ENCODE measurements around the gene CTDSP2.
"Not testable (repeated sequence)": the region's sequence is repeated elsewhere in the genome, so short reads cannot be mapped to it uniquely, and the experiment has no call there.

The CTDSP2 gene

DNA sequence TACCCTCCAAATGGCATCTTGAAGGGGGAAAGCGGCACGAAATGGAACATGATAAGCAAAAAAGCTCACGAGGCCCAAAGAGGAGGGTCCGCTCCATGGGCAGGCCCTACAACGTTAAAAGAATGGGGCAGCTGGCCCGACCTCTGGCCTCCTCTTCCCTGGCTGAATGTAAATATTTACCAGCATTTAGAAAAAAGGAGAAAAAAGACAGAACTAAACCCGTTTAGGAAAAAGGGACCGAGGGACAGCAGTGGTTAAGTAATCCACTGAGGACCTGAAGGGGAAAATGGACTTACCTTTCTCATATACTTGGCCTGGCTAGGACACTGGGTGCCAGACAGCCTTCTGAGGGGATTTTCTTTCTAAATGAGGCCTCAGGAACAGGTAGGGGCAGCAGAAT lies 26.4 kb downstream of the CTDSP2 start:
- H3K27ac ChIP-seq; DNase-seq (ENCODE audit: low read depth, low spot score): not testable (repeated sequence)

DNA sequence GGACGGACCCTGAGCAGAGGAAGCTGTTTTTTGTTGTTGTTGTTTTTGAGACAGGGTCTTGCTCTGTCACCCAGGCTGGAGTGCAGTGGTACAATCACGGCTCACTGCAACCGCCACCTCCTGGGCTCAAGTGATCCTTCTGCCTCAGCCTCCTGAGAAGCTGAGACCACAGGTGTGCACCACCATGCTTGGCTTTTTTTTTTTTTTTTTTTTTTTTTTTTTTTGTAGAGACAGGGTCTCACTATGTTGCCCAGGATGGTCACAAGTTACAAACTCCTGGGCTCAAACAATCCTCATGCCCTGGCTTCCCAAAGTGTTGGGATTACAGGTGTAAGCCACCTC lies 28.6 kb downstream of the CTDSP2 start:
- not testable (repeated sequence) for H3K27ac ChIP-seq; DNase-seq (ENCODE audit: low read depth, low spot score)

DNA sequence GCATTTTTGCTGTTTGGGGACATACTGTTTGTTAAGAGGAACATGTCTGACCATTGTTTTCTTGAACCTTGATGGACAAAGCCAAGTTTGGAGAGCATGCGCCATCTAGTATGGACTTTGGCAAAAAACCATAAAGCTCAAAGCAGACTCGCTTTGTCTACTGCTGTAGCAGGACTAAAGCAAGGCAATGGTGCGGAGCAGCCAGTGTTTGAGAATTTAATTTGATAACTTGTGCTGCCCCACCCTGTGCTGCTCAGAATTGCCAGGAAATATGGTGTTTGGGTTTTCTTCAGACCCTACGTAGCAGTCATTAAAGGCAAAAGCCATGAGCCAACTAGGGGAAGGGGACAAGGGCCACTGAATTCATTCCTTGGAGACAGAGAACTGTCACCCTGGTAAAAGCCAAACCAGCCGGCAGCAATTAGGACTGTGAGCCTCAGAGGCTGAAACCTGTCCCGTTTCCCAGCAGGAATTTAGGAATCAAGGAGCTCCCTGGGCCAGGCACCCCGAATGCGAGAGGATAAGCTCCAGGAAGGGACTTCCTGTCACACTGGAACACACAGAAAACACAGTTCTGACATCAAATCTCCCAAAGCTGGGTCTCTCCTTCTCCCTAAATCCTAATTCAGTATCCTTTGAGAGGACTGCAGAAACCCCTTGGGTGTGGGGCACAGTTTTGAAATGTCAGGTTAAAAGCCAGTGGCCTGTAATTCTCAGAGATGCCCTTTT lies 29.1 kb downstream of the CTDSP2 start:
- H3K27ac ChIP-seq = no peak overlapping the region
- no peak for DNase-seq (ENCODE audit: low read depth, low spot score)

DNA sequence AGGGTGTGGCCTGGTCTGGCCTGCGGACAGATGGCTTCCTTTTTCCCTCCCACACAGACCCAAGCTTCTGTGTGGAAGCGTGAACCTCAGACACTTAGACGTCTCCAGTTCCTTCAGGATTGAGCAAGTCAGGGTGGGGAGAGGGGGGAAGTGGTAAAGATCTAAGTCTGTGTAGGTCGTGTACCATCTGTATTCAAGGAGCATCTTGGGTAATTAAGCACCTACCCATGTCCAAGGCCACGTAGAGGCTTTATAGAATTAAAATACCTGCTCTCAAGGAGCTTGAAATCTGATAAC lies 29.7 kb downstream of the CTDSP2 start:
- no peak for DNase-seq (ENCODE audit: low read depth, low spot score)
- H3K27ac ChIP-seq = no peak overlapping the region

DNA sequence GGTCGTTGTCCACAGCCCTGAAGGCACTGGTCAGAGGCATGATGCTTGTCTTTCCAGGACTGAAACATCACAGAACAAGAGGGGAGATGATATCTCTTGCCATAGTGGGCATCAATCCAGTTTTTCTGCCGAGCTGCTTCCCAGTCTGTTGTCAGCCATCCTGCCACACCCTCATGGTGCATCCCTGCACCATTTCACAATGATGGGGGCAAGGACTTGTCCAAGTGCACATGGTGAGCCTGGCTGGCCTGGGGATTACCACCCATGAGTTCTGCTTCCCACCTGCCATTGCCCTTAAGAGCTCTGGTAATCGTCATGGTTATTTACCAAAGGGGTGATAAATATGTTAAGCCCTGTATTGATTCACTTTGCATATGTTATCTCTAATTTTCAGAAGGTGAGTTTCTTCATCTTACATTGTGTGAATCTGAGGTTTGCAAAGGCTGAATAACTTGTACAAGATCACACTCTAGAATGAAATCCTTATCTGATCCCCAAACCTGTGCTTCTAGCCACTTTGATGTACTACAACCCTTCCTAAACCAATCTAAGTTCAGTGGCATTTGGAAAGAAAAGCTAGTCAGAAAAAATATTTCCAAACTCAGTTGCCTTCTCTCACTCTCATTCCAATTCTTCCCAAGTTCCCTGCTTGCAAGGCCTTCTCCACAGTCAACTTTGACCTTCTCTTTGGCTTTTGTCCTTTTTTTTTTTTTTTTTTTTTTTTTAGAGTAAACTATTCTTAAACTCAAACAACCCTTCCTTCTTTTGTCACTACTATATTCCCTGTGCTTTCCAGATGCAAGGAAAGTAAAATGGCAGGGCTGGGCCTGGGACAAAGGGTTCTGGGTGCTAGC lies 30.3 kb downstream of the CTDSP2 start:
- H3K27ac ChIP-seq = no peak overlapping the region
- no peak for DNase-seq (ENCODE audit: low read depth, low spot score)

DNA sequence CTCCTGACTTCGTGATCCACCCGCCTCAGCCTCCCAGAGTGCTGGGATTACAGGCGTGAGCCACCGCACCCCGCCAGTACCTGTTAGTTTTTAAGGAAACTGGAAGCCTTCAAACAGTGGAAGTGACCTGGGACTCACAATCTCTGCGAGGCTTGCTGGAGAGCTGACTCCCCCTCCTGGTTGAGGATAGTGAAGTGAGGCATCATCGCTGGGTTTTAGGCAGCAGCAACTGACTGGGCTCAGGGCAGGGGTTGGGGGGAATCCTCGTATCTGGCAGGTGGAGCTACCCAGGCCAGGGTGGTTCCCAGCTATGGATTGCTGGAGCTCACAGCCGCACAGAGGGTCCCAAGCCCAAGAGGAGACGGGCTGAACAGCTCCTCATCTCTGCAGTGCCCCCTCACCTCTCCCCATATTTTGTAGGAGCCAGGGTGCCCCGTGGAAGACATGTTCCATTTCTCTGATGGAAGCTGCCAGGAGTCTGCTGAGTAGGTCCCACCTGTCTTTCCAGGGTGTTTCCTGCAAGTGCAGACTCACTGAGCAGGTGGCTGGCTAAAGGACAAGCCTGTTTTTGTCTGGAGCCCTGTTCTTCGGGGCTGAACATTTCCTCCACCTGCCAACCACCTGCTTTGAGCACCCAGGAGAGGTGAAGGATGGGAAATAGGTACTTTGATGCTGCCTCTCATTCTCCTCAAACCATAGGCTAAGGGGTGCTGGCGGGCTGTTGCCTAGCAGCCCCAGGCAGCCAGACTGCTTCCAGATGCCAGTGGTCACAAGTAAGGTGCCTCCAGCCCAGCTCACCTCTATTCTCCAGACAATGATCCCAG lies 31.1 kb downstream of the CTDSP2 start:
- no peak overlapping the region for H3K27ac ChIP-seq
- DNase-seq (ENCODE audit: low read depth, low spot score) = no peak

DNA sequence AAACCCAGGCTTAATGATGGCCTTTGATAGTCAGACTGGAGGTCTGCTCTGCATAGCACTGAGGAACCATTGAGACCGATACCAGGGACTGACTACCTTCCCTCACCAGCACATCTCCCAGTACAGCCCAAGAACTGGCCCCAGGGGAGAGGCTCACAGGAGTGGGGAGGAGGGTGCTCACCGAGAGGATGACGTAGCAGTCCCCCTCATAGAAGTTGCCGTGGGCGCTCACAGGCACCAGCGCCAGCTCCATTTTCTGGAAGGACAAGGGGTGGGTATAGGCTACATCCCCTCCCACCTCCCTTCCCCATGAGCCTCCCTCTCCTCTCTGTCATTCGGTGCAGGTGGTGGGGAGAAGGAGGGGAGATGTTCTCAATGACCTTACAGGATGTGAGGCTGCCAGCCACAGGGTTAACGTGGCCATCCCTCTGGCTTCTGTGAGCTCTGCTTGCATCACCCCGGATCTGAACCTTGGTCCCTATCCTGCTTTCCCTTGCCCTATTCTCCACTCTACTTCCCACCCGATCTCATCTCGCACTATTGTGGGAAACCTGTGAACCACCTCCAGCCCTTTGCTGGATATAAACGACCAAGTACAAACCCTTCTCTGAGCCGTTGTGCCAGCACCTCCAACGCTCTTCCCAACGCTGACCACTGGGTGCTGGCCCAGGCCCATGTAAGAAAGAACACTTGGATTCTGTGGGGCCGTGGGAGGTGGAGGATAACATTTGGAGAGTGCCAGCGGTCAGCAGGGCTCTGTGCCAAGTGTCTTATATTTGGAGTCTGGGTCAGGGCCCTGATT lies 32.4 kb downstream of the CTDSP2 start:
- no peak for DNase-seq (ENCODE audit: low read depth, low spot score)
- H3K27ac ChIP-seq = no peak overlapping the region

DNA sequence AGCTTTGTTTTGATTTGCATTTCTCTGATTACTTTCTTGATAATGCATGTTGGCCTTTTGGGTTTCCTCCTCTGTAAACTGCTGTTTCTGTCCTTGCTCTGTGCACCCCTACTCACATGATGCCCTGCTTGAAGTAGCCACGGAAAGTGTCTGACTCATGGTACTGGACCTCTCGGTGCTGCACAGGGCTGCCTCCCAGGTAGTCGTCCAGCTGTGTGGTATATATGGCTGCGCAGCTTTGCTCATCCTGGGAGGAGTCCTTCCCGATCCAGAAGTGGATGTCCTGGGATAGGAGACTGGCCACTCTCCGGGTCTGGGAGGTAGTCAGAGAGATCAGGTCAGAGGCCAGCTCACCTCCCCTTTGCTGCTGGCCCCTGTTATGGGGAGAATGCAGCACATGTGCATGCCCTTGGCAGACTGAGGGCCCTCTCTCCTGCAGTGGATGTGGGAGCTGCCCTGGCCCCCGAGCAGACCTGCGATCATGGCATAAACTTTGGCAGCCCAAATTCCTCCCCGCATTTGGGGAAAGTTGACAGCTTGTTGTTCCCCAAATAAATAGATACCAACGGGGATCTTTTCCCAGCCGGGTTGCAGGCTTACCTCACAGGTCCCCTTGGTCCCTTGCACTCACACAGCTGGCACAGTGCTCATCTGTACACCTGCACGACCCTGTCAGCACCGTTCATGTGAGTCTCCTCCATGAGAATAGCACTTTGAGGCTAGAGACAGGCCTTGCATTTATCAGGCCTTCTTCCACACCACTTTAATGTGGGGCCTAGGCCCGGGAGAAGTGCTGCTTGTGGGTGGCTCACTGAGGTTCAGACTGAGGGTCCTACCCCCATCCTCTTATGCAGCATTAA lies 33.2 kb downstream of the CTDSP2 start:
- H3K27ac ChIP-seq = no peak overlapping the region
- DNase-seq (ENCODE audit: low read depth, low spot score) = no peak

DNA sequence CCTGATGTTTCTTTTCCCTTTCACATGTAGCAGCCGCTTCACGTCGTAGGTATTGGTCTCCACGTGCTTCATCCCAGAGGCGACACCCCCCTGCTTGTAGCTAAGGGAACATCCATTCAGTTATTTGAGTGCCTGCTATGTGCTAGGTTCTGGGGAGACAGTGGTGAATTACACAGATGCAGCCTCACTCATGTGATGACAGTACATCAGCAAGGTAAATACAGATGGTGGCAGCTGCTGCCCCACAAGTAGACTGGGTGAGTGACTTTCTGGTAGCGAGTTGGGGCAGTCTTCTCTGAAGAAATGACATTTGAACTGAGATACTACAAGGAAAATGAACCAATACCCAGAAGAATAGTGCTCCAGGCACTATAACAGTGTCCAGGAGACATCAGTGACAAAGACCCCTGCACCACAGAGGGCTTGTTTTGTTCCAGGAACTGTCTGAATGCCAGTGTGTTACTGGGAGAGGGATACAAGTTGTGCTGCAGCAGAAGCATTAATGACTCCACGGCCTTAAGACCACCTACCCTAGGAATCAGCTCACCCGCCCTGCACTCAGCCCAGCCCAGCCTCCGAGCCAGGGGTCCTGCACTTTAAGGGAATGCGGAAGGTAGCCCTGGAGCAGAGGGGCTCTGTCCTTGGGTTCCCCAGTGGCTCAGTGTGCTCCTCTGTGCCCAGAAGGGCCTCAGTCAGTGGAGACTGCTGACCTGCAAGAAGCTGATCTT lies 35.3 kb downstream of the CTDSP2 start:
- no peak overlapping the region for H3K27ac ChIP-seq
- DNase-seq (ENCODE audit: low read depth, low spot score) = no peak

DNA sequence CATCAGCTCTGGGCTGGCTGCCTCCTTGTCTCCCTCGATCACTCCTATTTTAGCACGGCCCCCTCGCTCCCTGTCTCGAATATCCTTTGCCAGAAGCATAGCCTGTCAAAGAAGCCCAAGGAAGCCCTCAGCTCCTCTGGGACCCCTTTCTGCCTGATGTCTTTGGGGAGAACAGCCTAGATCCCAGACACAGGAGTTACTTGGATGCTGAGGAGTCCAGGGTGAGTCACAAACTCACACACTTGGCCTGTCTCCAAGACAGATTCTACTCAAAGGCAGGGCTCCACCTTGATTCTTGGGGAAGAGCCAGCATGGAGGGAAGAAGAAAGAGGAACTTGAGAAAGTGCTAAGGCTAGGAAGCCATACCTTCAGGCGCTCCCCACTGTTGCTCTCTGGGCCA lies 36.1 kb downstream of the CTDSP2 start:
- DNase-seq (ENCODE audit: low read depth, low spot score) = peak; percentile 37
- no peak overlapping the region for H3K27ac ChIP-seq

DNA sequence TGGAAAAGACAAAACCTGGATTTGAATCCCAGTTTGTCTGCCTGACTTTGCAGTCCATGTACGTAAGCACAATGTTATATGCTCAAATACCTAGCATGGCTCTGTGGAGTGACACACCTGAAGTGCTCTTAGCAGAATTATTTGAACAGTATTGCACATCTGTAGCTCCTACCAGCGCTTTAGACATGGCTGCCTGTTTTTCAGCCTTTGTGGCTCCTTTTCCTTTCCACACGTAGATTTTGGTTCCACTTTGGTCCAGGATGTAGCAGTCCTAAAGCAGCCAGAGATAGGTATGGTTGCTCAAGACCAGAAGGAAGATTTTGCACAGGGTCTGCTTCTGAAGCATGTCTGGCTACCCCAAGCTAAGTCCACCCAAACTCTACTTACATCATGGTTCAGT lies 37.1 kb downstream of the CTDSP2 start:
- no peak overlapping the region for H3K27ac ChIP-seq
- no peak for DNase-seq (ENCODE audit: low read depth, low spot score)

DNA sequence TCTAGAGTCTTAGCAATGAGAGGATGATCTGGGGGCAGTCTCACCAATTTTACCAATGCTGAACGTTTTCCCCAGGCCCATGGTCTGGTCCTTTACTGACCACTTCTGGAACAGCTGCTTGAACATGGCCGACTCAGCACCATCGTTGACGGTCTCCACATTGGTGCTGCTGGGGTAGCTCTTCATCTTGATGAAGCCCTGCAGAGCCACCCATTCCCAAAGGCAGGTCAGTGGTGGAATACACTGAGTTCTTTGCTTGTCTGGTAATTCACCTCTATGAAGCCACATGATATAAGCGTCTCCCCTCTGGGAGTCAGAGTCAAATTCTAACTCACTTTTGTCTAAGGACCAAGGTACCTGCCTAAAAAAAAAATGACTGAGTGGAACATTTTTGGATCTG lies 38.2 kb downstream of the CTDSP2 start:
- H3K27ac ChIP-seq = no peak overlapping the region
- no peak for DNase-seq (ENCODE audit: low read depth, low spot score)

DNA sequence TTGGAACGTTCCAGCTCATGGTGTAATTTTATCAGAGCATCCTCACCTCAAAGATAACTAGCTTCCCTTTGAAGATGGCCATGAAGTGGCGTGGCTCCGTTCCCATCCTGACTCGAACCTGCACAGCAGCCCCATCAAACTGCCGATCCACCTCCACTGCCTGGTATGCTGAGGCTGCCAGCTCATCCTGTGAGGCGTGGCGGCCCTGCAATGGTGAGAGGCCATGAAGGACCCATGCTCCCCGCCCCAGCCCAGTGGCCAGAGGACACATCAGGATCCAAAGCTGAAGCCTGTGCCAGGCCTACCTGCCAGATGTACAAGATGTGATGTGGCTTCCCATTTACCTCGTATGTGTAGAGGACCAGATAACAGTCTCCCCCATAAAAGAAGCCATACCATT lies 39.2 kb downstream of the CTDSP2 start:
- H3K27ac ChIP-seq = no peak overlapping the region
- DNase-seq (ENCODE audit: low read depth, low spot score) = no peak

DNA sequence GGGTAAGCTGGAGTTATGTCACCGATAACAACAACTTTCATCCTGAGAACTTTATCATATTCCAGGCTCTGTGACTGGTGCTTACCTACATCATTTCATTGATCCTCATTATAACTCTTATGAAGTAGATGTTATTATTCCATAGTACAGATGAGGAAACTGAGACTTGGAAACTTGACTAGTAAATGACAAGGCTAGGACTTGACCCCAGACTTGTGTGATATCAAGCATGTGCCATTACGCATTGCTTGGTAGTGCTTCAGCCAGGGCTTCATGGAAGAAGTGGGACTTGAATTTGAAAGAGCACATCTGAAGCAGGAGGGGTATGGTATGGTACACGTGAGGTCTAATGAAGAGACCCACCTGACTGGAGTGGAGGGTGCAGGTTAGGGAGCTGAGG lies 39.9 kb downstream of the CTDSP2 start:
- H3K27ac ChIP-seq = no peak overlapping the region
- DNase-seq (ENCODE audit: low read depth, low spot score) = no peak

DNA sequence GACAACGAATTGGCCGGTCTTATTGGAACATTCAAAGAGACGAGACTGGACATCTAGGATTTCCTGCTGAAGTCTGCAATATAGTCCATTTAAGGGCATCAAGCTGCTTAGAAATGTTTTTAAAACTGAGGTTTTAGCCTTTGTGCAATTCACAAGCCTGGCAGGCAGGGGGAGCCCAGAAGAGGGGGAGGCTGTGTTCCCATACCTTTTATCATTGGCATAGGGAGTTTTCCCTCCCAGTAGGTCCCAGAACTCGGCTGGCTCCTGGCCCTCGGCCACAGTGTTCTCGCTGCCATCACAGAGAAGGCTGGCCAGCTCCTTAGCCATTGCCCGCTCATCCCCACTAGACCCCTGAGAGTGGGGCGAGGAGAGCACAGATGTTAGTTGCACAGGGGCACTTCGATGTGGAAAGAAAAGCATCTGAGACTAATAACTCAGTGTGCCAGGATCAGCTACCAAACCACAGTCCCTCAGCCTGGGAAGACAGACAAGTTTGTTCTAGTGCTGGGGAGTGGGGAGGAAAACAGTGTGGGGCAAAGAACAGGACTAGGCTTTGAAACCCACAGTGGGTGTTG lies 43.1 kb downstream of the CTDSP2 start:
- no peak overlapping the region for H3K27ac ChIP-seq
- no peak for DNase-seq (ENCODE audit: low read depth, low spot score)

DNA sequence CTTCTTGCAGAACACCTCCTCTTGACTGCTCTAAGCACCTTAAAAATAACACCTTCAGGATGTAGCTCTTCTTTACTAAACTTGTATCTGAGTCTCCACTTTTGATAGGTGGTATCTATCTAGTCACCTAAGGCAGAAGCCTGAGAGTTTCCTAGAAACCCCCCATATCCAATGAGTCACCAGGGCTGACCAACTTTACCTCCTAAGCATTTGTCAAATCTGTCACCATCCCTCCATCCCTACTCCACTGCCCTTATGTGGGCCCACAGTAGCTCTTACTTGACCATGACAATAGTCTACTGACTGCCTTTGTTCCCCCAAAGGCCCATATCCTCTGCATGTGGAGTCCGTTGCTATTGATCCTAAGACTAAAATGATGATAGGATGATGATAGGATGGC lies 43.9 kb downstream of the CTDSP2 start:
- no peak for DNase-seq (ENCODE audit: low read depth, low spot score)
- no peak overlapping the region for H3K27ac ChIP-seq

DNA sequence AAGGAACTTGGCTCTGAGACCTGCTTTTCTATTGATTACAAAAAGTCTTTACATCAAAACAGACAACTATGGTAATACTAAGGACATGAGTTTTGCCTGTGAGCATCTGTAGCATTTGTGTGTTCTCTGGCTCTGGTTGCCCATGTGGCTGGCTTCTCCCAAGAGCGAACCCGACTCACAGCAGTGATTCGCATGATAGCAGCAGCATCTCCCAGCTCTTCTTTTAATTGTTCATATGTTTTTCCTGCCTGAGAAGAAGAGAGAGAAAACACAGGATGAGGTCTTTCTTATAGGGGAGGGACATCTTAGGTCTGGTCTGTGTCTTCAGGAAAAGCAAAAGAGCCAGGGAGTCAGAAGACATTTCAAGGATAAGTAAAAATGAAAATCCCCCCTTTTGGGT lies 45.6 kb downstream of the CTDSP2 start:
- DNase-seq (ENCODE audit: low read depth, low spot score) = no peak
- H3K27ac ChIP-seq = no peak overlapping the region

DNA sequence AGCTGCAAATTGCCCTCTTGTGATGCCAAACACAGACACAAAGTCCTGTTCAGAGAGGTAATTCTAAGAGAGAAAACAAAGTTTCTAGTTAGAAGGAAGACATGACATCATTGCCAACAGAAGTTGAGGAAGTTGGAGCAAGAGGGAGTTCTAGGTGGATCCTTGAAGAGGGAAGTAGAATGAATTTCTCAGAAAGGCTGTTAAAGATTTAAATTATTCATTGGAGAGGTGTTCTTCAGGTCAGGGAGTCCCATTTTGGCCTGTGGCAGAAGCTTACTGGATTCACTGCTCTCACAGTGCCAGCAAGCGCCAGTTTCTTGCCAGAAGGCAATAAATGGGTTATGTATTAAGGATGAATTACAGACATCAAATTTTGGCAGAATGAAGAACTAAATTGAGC lies 48.6 kb downstream of the CTDSP2 start:
- no peak overlapping the region for H3K27ac ChIP-seq
- DNase-seq (ENCODE audit: low read depth, low spot score) = no peak

DNA sequence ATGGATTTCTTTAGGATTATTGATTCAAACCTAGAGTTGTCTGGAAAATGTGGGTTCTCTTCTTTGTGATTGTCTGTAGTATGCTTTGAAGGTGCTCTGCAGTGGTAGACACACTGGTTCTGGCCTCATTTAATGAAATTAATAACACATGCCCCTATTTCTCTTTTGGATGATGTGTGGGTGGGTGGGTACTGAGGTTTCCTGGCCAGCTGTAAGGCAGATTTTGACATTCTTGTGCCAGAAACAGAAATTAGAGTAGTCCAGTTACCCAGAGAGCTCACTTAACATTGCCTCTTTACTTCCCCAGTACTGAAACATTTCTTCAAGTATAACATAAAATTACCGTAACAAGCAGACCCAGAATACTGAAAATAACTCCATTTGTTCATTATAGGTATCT lies 49.5 kb downstream of the CTDSP2 start:
- DNase-seq (ENCODE audit: low read depth, low spot score) = no peak
- H3K27ac ChIP-seq = no peak overlapping the region

Measured in epithelial cell of prostate (primary cell).